HL-60 (cell line): ENCODE data around the gene TNFSF12.

Experiments used
- POLR2AphosphoS5 ChIP-seq: IDR thresholded peaks from 2 replicates; pipeline ENCODE4 v1.6.1; 2012; ENCODE audit warnings: low read depth
- TF ChIP-seq, protein P1 (sequence below): IDR thresholded peaks from one replicate; pipeline ENCODE4 v1.5.1; 2011; ENCODE audit warnings: low read length, control low read depth, inconsistent platforms; ENCODE audit not compliant: insufficient read depth

DNA sequence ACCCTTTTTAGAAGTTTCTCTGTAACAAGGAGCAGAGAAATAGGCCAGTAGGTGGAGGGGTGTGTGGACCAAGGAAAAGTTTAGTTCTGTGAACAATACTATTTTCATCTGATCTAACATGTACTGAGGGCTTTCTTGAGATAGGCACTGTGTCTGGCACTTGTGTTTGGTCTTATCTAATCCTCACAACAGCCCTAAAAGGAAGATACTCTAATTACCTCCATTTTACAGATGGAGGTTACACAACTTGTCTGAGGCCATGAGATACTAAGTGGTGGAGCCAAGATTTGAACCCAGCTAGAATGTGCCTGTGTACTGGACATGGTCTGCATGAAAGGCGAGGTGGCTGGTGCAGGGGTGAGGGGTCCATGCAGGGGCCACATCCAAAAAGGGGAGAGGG is 4.5 kb downstream of the TNFSF12 start:
- no peak for TF ChIP-seq POLR2AphosphoS5
- TF ChIP-seq, protein P1, sequence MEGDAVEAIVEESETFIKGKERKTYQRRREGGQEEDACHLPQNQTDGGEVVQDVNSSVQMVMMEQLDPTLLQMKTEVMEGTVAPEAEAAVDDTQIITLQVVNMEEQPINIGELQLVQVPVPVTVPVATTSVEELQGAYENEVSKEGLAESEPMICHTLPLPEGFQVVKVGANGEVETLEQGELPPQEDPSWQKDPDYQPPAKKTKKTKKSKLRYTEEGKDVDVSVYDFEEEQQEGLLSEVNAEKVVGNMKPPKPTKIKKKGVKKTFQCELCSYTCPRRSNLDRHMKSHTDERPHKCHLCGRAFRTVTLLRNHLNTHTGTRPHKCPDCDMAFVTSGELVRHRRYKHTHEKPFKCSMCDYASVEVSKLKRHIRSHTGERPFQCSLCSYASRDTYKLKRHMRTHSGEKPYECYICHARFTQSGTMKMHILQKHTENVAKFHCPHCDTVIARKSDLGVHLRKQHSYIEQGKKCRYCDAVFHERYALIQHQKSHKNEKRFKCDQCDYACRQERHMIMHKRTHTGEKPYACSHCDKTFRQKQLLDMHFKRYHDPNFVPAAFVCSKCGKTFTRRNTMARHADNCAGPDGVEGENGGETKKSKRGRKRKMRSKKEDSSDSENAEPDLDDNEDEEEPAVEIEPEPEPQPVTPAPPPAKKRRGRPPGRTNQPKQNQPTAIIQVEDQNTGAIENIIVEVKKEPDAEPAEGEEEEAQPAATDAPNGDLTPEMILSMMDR, result no peak
